ENCODE results near the gene NFATC3. TPM values are rescaled to one million over a fixed set of nuclear protein-coding genes. Genes with fewer than 3 reads are reported as not detected.
A peak's percentile ranks its signal among the peaks of the same experiment; 100 is the strongest.

Gene NFATC3
- polyA plus RNA-seq, 3 donors = 14.3 to 21.8 (median 15.8) TPM

GRCh38 chr16:68075980-68076379 is 9.2 kb upstream of the NFATC3 start:
- no peak for DNase-seq
- intact Hi-C loops (cut with micrococcal nuclease) = no loop called here
- Mint-ChIP-seq H3K27ac (peak overlapping the region in 2 of 7 donors; percentile 16 to 51), H3K36me3 (peaks cover 66 to 81% of the 10 kb centered on the region in 2 donors), H3K4me3 (no peak overlapping the region), H3K9me3 (no peaks in the 10 kb centered on the region), H3K4me1 (peaks cover 47% of the 10 kb centered on the region), H3K27me3 (ENCODE audit: low read depth in 3 of 3) (no peaks in the 10 kb centered on the region)
- Histone ChIP-seq H3K9me3 (replicated peaks in 1 of 2; ENCODE audit: control insufficient read depth in 1 of 2, insufficient read depth in 1 of 2, low read length in 2 of 2) (no peaks in the 10 kb centered on the region), H3K79me2 (ENCODE audit: insufficient read depth, low read length) (peaks cover 7% of the 10 kb centered on the region), H3K27me3 (ENCODE audit: control insufficient read depth in 2 of 2, insufficient read depth in 2 of 2, low read length in 2 of 2) (no peaks in the 10 kb centered on the region), H3K4me3 (replicated peaks in 1 of 3; ENCODE audit: low read depth in 2 of 3, low read length in 3 of 3) (no peak overlapping the region), H2AFZ (ENCODE audit: insufficient read depth, low read depth, low read length, poor library complexity, severe bottlenecking) (no peak overlapping the region), H3K9ac (ENCODE audit: insufficient read depth, low read length, poor library complexity, severe bottlenecking) (no peak overlapping the region), H3K4me2 (replicated peaks; ENCODE audit: extremely low read depth, low read length, poor library complexity, severe bottlenecking) (no peak overlapping the region), H4K20me1 (ENCODE audit: insufficient read depth, low read length) (no peaks in the 10 kb centered on the region), H3K27ac (ENCODE audit: low read depth in 1 of 2, low read length in 2 of 2) (peak overlapping the region in 1 of 2 donors; percentile 15), H3K36me3 (replicated peaks in 1 of 2; ENCODE audit: control insufficient read depth in 1 of 2, insufficient read depth in 2 of 2, low read length in 2 of 2) (peaks cover 69 to 81% of the 10 kb centered on the region in 2 donors), H3K4me1 (ENCODE audit: control insufficient read depth in 1 of 2, insufficient read depth in 2 of 2, low read length in 2 of 2) (peaks cover 42 to 47% of the 10 kb centered on the region in 2 donors)
- TF ChIP-seq CTCF (IDR thresholded peaks at IDR 0.05) = no peak
- WGBS (ENCODE audit: insufficient coverage) = 100% methylated on average over 3 of the region's 3 CpGs

GRCh38 chr16:68076560-68076959 is 8.6 kb upstream of the NFATC3 start:
- H3K9me3 ChIP-seq (replicated peaks in 1 of 2; ENCODE audit: control insufficient read depth in 1 of 2, insufficient read depth in 1 of 2, low read length in 2 of 2) = no peaks in the 10 kb centered on the region
- Mint-ChIP-seq H3K27ac (peak overlapping the region in 2 of 7 donors; percentile 16 to 50), H3K36me3 (peaks cover 63 to 80% of the 10 kb centered on the region in 2 donors), H3K9me3 (no peaks in the 10 kb centered on the region), H3K4me1 (peaks cover 53% of the 10 kb centered on the region), H3K27me3 (ENCODE audit: low read depth in 3 of 3) (no peaks in the 10 kb centered on the region), H3K4me3 (no peak overlapping the region)
- no peak for TF ChIP-seq CTCF (IDR thresholded peaks at IDR 0.05)
- no CpG with 5 or more reads among the region's 3 CpGs for WGBS (ENCODE audit: insufficient coverage)
- no peak overlapping the region for H3K4me3 ChIP-seq (replicated peaks in 1 of 3; ENCODE audit: low read depth in 2 of 3, low read length in 3 of 3)
- H3K27ac ChIP-seq (ENCODE audit: low read depth in 1 of 2, low read length in 2 of 2) = peak overlapping the region in 1 of 2 donors; percentile 15
- H3K27me3 ChIP-seq (ENCODE audit: control insufficient read depth in 2 of 2, insufficient read depth in 2 of 2, low read length in 2 of 2) = no peaks in the 10 kb centered on the region
- intact Hi-C loops (cut with micrococcal nuclease) = no loop called here
- no peak overlapping the region for H3K9ac ChIP-seq (ENCODE audit: insufficient read depth, low read length, poor library complexity, severe bottlenecking)
- peaks cover 63 to 75% of the 10 kb centered on the region in 2 donors for H3K36me3 ChIP-seq (replicated peaks in 1 of 2; ENCODE audit: control insufficient read depth in 1 of 2, insufficient read depth in 2 of 2, low read length in 2 of 2)
- H3K4me1 ChIP-seq (ENCODE audit: control insufficient read depth in 1 of 2, insufficient read depth in 2 of 2, low read length in 2 of 2) = peaks cover 47 to 53% of the 10 kb centered on the region in 2 donors
- no peak for DNase-seq
- no peak overlapping the region for H3K4me2 ChIP-seq (replicated peaks; ENCODE audit: extremely low read depth, low read length, poor library complexity, severe bottlenecking)
- peaks cover 7% of the 10 kb centered on the region for H3K79me2 ChIP-seq (ENCODE audit: insufficient read depth, low read length)
- H4K20me1 ChIP-seq (ENCODE audit: insufficient read depth, low read length) = no peaks in the 10 kb centered on the region
- no peak overlapping the region for H2AFZ ChIP-seq (ENCODE audit: insufficient read depth, low read depth, low read length, poor library complexity, severe bottlenecking)

Data from CD14-positive monocyte (primary cell).